Astrocyte (in vitro differentiated cells and primary cell): ENCODE measurements around the gene THY1. TPM values are rescaled to one million over a fixed set of nuclear protein-coding genes. Genes with fewer than 3 reads are reported as not detected.

ENCODE experiments used
- DNase-seq: peaks from one replicate; pipeline ENCODE4 v3.0.0-alpha.2; 2010; ENCODE audit warnings: low read depth
- FAIRE-seq: peaks from 2 replicates; lab custom pipeline; 2011; peaks lifted over from hg19 to GRCh38; lab: Jason Lieb, UNC
- H2AFZ ChIP-seq: 2 replicates; pipeline ENCODE4 v1.6.0; 2012; ENCODE audit warnings: low read depth, low read length, inconsistent platforms
- H3K27ac ChIP-seq: 2 replicates; pipeline ENCODE4 v1.5.1; 2011; ENCODE audit warnings: low read depth, low read length, inconsistent platforms
- H3K27me3 ChIP-seq: 2 replicates; pipeline ENCODE4 v1.6.0; 2011; ENCODE audit warnings: low read length, inconsistent platforms; ENCODE audit not compliant: insufficient read depth
- H3K36me3 ChIP-seq: 2 replicates; pipeline ENCODE4 v1.5.1; 2011; ENCODE audit warnings: low read length, inconsistent platforms; ENCODE audit not compliant: insufficient read depth
- H3K4me1 ChIP-seq: 2 replicates; pipeline ENCODE4 v1.5.1; 2011; ENCODE audit warnings: low read length, inconsistent platforms; ENCODE audit not compliant: insufficient read depth
- H3K4me2 ChIP-seq: 2 replicates; pipeline ENCODE4 v1.6.0; 2012; ENCODE audit warnings: low read length, inconsistent platforms
- H3K4me3 ChIP-seq: 2 replicates; pipeline ENCODE4 v1.5.1; 2011; ENCODE audit warnings: low read depth, mild to moderate bottlenecking, low read length, inconsistent platforms; ENCODE audit not compliant: insufficient read depth
- H3K79me2 ChIP-seq: 2 replicates; pipeline ENCODE4 v1.6.0; 2012; ENCODE audit warnings: mild to moderate bottlenecking, low read length, inconsistent platforms; ENCODE audit not compliant: insufficient read depth
- H3K9ac ChIP-seq: 2 replicates; pipeline ENCODE4 v1.6.0; 2012; ENCODE audit warnings: mild to moderate bottlenecking, low read length, inconsistent platforms
- H3K9me3 ChIP-seq: 2 replicates; pipeline ENCODE4 v1.5.1; 2012; ENCODE audit warnings: low read depth, mild to moderate bottlenecking, low read length, inconsistent platforms; ENCODE audit not compliant: insufficient read depth
- H4K20me1 ChIP-seq: 2 replicates; pipeline ENCODE4 v1.6.0; 2012; ENCODE audit warnings: low read length, inconsistent platforms; ENCODE audit not compliant: insufficient read depth
- H3K27ac Mint-ChIP-seq: one replicate; pipeline ENCODE4 v1.8.0; 2021; ENCODE audit warnings: mild to moderate bottlenecking, mixed read lengths; ENCODE audit not compliant: unreplicated experiment
- H3K27me3 Mint-ChIP-seq: one replicate; pipeline ENCODE4 v1.8.0; 2021; ENCODE audit warnings: low read depth, mixed read lengths; ENCODE audit not compliant: unreplicated experiment
- H3K36me3 Mint-ChIP-seq: one replicate; pipeline ENCODE4 v1.8.0; 2021; ENCODE audit warnings: low read depth, mixed read lengths; ENCODE audit not compliant: unreplicated experiment
- H3K4me1 Mint-ChIP-seq: one replicate; pipeline ENCODE4 v1.8.0; 2021; ENCODE audit warnings: low read depth, mixed read lengths; ENCODE audit not compliant: unreplicated experiment
- H3K4me3 Mint-ChIP-seq: one replicate; pipeline ENCODE4 v1.8.0; 2021; ENCODE audit warnings: mild to moderate bottlenecking, moderate library complexity, mixed read lengths; ENCODE audit not compliant: unreplicated experiment
- H3K9me3 Mint-ChIP-seq: one replicate; pipeline ENCODE4 v1.8.0; 2021; ENCODE audit warnings: mild to moderate bottlenecking, mixed read lengths; ENCODE audit not compliant: unreplicated experiment
- CTCF ChIP-seq: IDR thresholded peaks from 2 replicates; pipeline ENCODE4 v1.5.1; 2011; ENCODE audit warnings: low read depth, mild to moderate bottlenecking, inconsistent platforms, low read length, moderate library complexity; ENCODE audit not compliant: insufficient read depth
- EZH2 ChIP-seq: IDR thresholded peaks from 2 replicates; pipeline ENCODE4 v1.6.1; 2012; ENCODE audit warnings: mild to moderate bottlenecking, low read length, inconsistent platforms; ENCODE audit not compliant: insufficient read depth
- total RNA-seq: library from RNA; stranded (reverse); gene quantifications from 2 replicates; pipeline ENCODE4 v1.2.1, GENCODE V29; 2021

Gene THY1
- total RNA-seq, 1 donor from 2014 or later: 104 TPM

GRCh38 chr11:119436711-119437110 lies 13.7 kb upstream of the THY1 start:
- FAIRE-seq (no peak), DNase-seq (no peak)
- no peak overlapping the region for H3K4me3 ChIP-seq
- Mint-ChIP-seq H3K9me3 (no peaks in the 10 kb centered on the region), H3K27ac (no peak overlapping the region), H3K36me3 (no peaks in the 10 kb centered on the region), H3K4me1 (peaks cover 21% of the 10 kb centered on the region), H3K27me3 (no peaks in the 10 kb centered on the region), H3K4me3 (no peak overlapping the region)
- H3K4me1 ChIP-seq: peaks cover 20% of the 10 kb centered on the region
- H3K4me2 ChIP-seq: no peak overlapping the region
- no peak overlapping the region for H3K27ac ChIP-seq
- no peaks in the 10 kb centered on the region for H4K20me1 ChIP-seq
- H3K79me2 ChIP-seq: no peaks in the 10 kb centered on the region
- H3K27me3 ChIP-seq: no peaks in the 10 kb centered on the region
- no peak overlapping the region for H2AFZ ChIP-seq
- H3K36me3 ChIP-seq: no peaks in the 10 kb centered on the region
- H3K9ac ChIP-seq: no peak overlapping the region
- TF ChIP-seq EZH2: no peak
- no peak for TF ChIP-seq CTCF
- H3K9me3 ChIP-seq: no peaks in the 10 kb centered on the region

GRCh38 chr11:119436093-119436492 lies 13.1 kb upstream of the THY1 start:
- H3K4me1 Mint-ChIP-seq: peaks cover 18% of the 10 kb centered on the region
- H4K20me1 ChIP-seq: no peaks in the 10 kb centered on the region
- H3K9me3 Mint-ChIP-seq: no peaks in the 10 kb centered on the region
- H2AFZ ChIP-seq: no peak overlapping the region
- H3K27ac Mint-ChIP-seq: no peak overlapping the region
- FAIRE-seq (no peak), DNase-seq (no peak)
- no peaks in the 10 kb centered on the region for H3K27me3 Mint-ChIP-seq
- H3K36me3 ChIP-seq: no peaks in the 10 kb centered on the region
- no peak overlapping the region for H3K27ac ChIP-seq
- TF ChIP-seq EZH2 (no peak), CTCF (no peak)
- H3K36me3 Mint-ChIP-seq: no peaks in the 10 kb centered on the region
- no peak overlapping the region for H3K4me2 ChIP-seq
- peaks cover 20% of the 10 kb centered on the region for H3K4me1 ChIP-seq
- no peaks in the 10 kb centered on the region for H3K27me3 ChIP-seq
- H3K79me2 ChIP-seq: no peaks in the 10 kb centered on the region
- H3K4me3 ChIP-seq: no peak overlapping the region
- no peak overlapping the region for H3K9ac ChIP-seq
- no peak overlapping the region for H3K4me3 Mint-ChIP-seq
- no peaks in the 10 kb centered on the region for H3K9me3 ChIP-seq

GRCh38 chr11:119434591-119435330 lies 11.8 kb upstream of the THY1 start:
- no peak overlapping the region for H3K9ac ChIP-seq
- TF ChIP-seq CTCF (no peak), EZH2 (no peak)
- FAIRE-seq: no peak
- no peak overlapping the region for H3K4me2 ChIP-seq
- H3K27ac ChIP-seq: no peak overlapping the region
- no peaks in the 10 kb centered on the region for H3K9me3 Mint-ChIP-seq
- H3K9me3 ChIP-seq: no peaks in the 10 kb centered on the region
- no peaks in the 10 kb centered on the region for H3K79me2 ChIP-seq
- H3K4me1 Mint-ChIP-seq: peaks cover 14% of the 10 kb centered on the region
- no peak overlapping the region for H2AFZ ChIP-seq
- DNase-seq: no peak
- no peak overlapping the region for H3K27ac Mint-ChIP-seq
- H3K27me3 Mint-ChIP-seq: no peaks in the 10 kb centered on the region
- H3K4me1 ChIP-seq: peaks cover 20% of the 10 kb centered on the region
- no peak overlapping the region for H3K4me3 ChIP-seq
- peak overlapping the region; percentile 24 for H3K4me3 Mint-ChIP-seq
- H3K36me3 Mint-ChIP-seq: no peaks in the 10 kb centered on the region
- no peaks in the 10 kb centered on the region for H3K36me3 ChIP-seq
- no peaks in the 10 kb centered on the region for H4K20me1 ChIP-seq
- H3K27me3 ChIP-seq: no peaks in the 10 kb centered on the region
